LNCaP clone FGC (cell line): Measurements from ENCODE around the gene DLL1.

Experiments used
- DNase-seq: peaks from one replicate; pipeline ENCODE4 v3.0.0-alpha.2; 2011; ENCODE audit warnings: low read depth
- H3K4me3 ChIP-seq: 2 replicates; pipeline ENCODE4 v1.5.1; 2011; ENCODE audit warnings: mild to moderate bottlenecking, low read depth, low read length, control low read depth
- TF ChIP-seq, protein P1 (sequence below): IDR thresholded peaks from 2 replicates; pipeline ENCODE4 v1.5.1; 2012; ENCODE audit warnings: mild to moderate bottlenecking; ENCODE audit not compliant: control insufficient read depth, insufficient read depth; ENCODE audit errors: extremely low read depth

The DLL1 gene

GRCh38 chr6:170291271-170292110, 613 bp upstream of the DLL1 start:
- DNase-seq = no peak
- peak overlapping the region; percentile 72; the same call in 1 of the 2 replicates for H3K4me3 ChIP-seq
- TF ChIP-seq, protein P1, sequence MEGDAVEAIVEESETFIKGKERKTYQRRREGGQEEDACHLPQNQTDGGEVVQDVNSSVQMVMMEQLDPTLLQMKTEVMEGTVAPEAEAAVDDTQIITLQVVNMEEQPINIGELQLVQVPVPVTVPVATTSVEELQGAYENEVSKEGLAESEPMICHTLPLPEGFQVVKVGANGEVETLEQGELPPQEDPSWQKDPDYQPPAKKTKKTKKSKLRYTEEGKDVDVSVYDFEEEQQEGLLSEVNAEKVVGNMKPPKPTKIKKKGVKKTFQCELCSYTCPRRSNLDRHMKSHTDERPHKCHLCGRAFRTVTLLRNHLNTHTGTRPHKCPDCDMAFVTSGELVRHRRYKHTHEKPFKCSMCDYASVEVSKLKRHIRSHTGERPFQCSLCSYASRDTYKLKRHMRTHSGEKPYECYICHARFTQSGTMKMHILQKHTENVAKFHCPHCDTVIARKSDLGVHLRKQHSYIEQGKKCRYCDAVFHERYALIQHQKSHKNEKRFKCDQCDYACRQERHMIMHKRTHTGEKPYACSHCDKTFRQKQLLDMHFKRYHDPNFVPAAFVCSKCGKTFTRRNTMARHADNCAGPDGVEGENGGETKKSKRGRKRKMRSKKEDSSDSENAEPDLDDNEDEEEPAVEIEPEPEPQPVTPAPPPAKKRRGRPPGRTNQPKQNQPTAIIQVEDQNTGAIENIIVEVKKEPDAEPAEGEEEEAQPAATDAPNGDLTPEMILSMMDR = no peak

DNA sequence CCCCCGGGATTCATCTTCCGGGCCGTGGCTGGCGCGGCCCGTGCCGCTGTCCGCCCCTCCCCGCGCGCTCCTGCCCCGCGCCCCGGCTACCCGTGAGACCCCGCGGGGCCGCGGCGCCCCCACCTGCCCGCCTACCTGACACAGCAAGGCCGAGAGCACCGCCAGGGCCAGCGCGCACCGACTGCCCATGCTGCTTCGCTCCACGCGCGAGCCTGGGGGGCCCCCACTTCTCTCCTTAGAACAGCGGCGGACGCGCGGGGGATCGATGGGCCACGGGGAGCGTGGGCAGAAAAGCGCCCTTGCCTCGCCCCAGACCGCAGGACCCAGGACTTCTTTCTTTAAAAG, 955 bp downstream of the DLL1 start:
- no peak for DNase-seq
- H3K4me3 ChIP-seq = peak overlapping the region; percentile 72
- TF ChIP-seq, protein P1 = peak; percentile 25; the same call in 1 of the 2 replicates

DNA sequence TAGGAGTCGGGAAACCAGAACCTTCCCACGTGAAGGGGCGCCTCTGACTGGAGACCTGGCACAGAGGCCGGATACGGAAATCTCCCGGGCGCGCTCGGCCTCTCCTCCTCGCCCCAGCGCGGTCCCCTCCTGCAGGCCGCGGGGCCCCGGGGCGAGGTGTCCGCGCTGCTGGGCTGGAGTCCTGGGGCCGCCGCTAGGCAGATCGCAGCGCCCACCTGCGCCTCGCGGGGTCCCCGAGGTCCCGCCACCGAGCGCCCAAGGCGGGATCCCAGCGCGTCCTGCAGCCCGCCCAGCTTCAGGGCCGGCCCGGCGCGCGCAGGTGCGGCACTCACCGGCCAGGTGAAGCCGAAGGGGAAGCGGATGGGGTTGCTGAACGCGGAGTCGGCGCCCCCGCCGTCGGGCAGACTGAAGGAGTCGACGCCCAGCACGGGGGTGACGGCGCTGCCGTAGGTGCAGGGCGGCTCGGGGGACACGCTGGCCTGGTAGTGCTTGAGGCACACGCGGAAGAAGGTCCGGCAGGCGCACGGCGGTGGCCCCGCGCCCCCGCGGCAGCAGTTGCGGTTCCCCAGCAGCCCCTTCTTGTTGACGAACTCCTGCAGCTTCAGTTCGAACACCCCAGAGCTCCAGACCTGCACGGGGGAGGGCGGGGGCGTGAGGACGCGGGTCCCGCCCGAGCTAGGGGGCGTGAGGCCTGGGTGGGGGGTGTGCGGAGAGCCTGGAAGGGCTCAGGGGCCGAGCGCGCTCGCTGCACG, 1.5 kb downstream of the DLL1 start:
- DNase-seq = no peak
- peak overlapping the region; percentile 72 for H3K4me3 ChIP-seq
- TF ChIP-seq, protein P1 = no peak

- DNase-seq = no peak
- H3K4me3 ChIP-seq = peak overlapping the region; percentile 72
- TF ChIP-seq, protein P1 = no peak
Observed at GRCh38 chr6:170288852-170289179, 2.1 kb downstream of the DLL1 start.

GRCh38 chr6:170288091-170288631, 2.7 kb downstream of the DLL1 start:
- no peak overlapping the region for H3K4me3 ChIP-seq
- TF ChIP-seq, protein P1 = no peak
- DNase-seq = no peak

DNA sequence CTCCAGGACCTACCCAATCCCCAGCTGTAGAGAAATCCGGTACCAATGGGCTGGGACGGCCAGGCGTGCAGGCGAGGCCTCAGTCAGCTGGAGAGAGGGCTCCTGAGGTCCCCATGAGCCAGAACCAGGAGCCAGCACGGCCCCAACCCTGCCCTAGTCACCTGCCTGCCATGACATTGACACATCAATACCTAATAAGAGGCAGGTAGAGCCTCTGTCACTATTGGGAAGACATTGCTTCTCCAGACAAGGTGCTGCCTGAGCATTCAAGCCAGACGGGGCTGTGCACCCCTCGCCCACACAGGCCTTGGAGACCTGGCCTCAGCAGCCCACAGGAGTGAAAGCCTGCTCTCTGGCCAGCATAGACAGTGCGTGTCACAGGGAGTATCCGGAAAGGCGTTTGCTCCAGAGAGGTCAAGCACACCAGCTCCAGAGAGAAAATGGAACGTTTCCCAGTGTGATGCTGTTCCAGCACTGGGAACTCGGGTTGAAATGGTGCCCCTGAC, 3.5 kb downstream of the DLL1 start:
- no peak for DNase-seq
- H3K4me3 ChIP-seq = no peak overlapping the region
- TF ChIP-seq, protein P1 = no peak
